ENCODE measurements around the gene ELAPOR1.
"Not testable (repeated sequence)": the region's sequence is repeated elsewhere in the genome, so short reads cannot be mapped to it uniquely, and the experiment has no call there.

Gene ELAPOR1

DNA sequence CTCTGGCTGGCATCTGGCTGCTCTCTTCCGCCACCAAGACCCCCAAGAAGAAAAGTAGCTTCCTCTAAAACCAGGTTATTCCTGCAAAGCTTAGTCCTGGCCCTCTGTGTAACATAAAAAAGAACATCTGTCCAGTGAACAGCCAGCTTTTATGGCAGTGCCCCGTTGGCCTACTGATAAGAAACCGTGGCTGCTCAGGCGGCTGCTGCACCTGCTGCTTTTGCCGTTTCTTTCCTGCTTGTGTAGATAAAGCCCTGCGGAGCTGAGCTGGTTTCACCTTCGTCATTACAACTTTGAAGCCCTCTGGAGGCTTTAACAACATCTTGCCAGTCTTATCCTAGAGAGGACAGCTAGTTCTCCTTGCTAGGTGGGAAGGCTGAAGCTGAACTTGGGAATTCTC is 20.5 kb downstream of the ELAPOR1 start:
- no peak for TF ChIP-seq CTCF (IDR thresholded peaks at IDR 0.05; ENCODE audit: insufficient read depth, low read depth, low read length, missing control alignments)
- DNase-seq (ENCODE audit: low read depth), result no peak
- H3K4me3 ChIP-seq (ENCODE audit: low read depth, low read length), result no peak overlapping the region

DNA sequence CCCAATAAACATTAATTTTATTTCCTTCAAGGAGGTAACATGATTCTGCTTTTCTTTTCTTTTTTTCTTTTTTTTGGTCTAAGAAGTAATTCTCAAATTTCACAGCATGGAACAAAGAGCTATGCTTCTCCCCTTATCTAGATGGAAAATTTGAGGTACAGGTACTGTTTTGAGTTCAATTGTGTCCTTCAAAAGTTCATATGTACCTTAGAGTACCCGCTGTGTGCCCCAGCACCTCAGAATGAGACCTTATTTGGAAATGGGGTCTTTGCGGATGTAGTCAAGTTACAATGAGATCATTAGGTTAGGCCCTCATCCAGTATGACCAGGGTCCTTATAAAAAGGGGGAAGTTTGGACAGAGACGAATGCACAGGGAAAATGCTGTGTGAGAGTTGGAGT is 22.0 kb downstream of the ELAPOR1 start:
- no peak for TF ChIP-seq CTCF (IDR thresholded peaks at IDR 0.05; ENCODE audit: insufficient read depth, low read depth, low read length, missing control alignments)
- no peak overlapping the region for H3K4me3 ChIP-seq (ENCODE audit: low read depth, low read length)
- no peak for DNase-seq (ENCODE audit: low read depth)

DNA sequence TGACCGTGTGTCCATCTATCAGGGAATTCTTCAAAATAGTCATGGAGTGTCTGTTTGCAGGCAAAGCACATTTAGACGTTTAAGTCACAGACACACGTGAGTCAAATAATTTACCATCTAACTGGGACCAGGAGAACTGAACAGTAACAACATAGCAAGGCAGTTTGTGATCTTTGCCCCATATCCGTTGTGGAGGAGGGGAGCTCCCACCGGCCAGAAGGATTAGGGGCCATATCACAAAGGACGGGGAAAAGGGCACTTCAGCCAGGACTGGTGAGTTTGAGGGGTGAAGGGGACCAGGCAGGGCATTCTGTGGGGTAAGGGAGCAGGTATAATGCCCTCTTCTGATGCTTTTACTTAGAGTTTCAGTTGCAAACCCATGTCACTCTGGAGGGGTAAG is 22.9 kb downstream of the ELAPOR1 start:
- DNase-seq (ENCODE audit: low read depth), result no peak
- no peak for TF ChIP-seq CTCF (IDR thresholded peaks at IDR 0.05; ENCODE audit: insufficient read depth, low read depth, low read length, missing control alignments)
- H3K4me3 ChIP-seq (ENCODE audit: low read depth, low read length), result no peak overlapping the region

DNA sequence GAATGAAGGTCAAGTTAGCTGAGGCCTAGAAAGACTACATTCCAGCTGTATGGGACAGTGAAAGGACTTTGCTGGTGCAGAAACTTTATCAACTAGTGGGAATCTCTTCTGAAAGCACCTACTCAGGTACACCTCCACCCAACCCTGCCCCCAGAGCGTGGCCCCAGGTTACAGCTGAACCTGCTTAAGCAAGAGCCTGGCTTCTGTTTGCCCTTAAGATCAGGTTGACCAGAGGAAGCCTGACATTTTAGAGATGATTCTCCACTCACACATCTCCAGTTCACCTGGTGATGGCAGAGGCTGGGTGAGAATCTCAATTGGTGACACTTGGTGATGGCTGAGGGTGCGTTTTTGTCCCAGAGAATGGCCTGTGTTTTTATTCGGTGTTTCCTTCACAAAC is 24.0 kb downstream of the ELAPOR1 start:
- H3K4me3 ChIP-seq (ENCODE audit: low read depth, low read length), result no peak overlapping the region
- no peak for TF ChIP-seq CTCF (IDR thresholded peaks at IDR 0.05; ENCODE audit: insufficient read depth, low read depth, low read length, missing control alignments)
- no peak for DNase-seq (ENCODE audit: low read depth)

GRCh38 chr1:109138358-109138757 is 24.4 kb downstream of the ELAPOR1 start:
- DNase-seq (ENCODE audit: low read depth), result no peak
- no peak for TF ChIP-seq CTCF (IDR thresholded peaks at IDR 0.05; ENCODE audit: insufficient read depth, low read depth, low read length, missing control alignments)
- no peak overlapping the region for H3K4me3 ChIP-seq (ENCODE audit: low read depth, low read length)

- no peak overlapping the region for H3K4me3 ChIP-seq (ENCODE audit: low read depth, low read length)
- TF ChIP-seq CTCF (IDR thresholded peaks at IDR 0.05; ENCODE audit: insufficient read depth, low read depth, low read length, missing control alignments), result no peak
- DNase-seq (ENCODE audit: low read depth), result no peak
These were observed 26.5 kb downstream of the ELAPOR1 start for GRCh38 chr1:109140392-109140791.

- no peak for TF ChIP-seq CTCF (IDR thresholded peaks at IDR 0.05; ENCODE audit: insufficient read depth, low read depth, low read length, missing control alignments)
- no peak overlapping the region for H3K4me3 ChIP-seq (ENCODE audit: low read depth, low read length)
- no peak for DNase-seq (ENCODE audit: low read depth)
These were observed 28.3 kb downstream of the ELAPOR1 start for GRCh38 chr1:109142260-109142659.

- H3K4me3 ChIP-seq (ENCODE audit: low read depth, low read length); DNase-seq (ENCODE audit: low read depth): not testable (repeated sequence)
These were observed 28.8 kb downstream of the ELAPOR1 start for GRCh38 chr1:109142725-109143124.
